ENCODE data around the gene HNRNPA1.
A peak's percentile ranks its signal among the peaks of the same experiment; 100 is the strongest.
"Not testable (repeated sequence)": the region's sequence is repeated elsewhere in the genome, so short reads cannot be mapped to it uniquely, and the experiment has no call there.

The HNRNPA1 gene

DNA sequence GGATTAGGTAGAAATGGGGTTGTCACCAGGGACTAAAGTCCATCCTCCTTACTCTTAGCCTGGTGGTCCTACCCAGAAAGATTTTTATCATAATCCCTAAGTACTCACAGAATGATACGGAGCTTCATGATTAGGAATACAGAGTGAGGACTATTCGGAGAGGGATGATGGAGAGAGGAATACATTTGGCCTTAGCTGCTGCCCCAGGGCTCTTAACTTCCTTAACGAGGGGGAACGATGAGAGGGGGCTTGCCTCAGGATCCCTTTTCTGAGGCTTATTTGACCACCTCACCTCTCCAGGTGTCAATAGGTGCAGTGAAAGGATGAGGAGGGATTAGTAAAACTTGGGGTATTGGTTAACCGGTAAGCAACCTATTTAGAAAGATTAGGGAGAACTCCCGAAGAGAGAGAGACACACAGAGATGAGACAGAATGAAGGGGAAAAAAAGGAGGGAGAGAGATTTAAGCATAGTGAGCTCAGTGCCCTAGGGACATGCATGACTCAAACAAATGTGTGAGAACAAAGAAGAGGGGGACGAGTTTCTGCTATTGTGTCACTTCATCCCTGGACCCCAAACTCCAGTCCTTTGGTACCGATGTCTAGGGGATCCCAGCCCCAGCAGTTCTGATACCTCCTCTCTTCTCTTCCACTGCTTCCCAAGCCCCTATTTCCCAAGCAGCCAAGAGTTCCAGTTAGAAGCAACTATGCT, 19.1 kb downstream of the HNRNPA1 start:
- DNase-seq, result no peak

DNA sequence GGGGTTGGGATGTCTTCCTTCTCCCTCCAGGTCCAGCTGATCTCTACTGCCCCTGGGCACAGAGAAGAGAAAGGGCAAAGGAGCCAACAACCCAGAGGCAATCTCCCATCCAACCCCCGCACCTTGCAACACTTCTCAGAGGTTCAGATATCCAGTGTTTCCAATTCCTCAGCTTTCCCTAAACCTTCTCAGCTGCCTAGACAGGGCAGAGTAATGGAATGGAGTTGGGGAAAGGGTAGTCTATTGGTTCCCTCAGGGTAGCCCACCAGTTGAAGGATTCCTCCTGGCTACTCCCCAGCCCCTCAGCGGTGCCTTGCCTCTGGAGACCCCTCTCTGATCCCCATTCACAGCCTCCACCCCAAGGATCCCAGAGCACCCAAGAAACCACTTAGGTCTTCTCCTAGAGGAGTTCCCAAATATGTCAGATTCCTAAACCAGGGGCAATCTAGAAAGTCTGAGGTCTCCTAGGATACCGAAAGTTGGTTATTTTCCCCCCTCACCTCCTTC, 19.8 kb downstream of the HNRNPA1 start:
- DNase-seq, result no peak

DNA sequence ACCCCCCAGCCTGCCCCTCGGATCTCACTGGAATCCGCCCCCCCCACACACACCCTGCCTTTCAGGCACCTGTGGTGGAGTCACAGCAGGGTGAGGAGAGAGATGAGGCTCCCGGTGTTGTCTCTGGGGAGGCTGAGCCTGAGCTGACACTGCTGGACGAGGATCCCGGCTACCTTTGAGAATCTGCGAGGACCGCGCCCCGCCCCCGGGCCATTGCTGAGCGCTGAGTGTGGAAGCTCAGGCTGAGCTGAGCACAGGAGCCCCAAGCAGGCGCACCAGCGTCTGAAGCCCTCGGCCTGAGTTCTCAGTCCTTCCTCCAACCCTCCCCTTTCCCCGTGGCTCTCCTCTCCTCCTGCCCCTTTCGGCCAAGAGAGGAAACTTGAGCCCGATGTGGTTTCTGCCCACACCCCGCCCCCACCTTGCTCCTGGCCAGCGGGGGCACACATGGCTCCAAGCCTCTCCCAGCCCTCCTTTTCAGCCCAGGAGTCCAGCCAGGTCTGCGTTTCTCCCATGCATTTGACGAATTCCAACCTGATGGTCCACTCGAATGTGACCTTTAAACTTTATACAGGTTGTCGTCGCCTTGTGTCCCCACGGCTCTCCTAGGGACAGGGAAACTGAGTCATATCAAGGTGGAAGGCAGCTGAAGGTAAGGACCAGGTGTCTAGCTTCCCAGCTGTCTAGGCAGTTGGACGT, 20.4 kb downstream of the HNRNPA1 start, which contains the start of gene NFE2:
Gene NFE2 (minus strand): TSS at position 284 of the 696 bp plus-strand sequence. CDS start 5,767 bp downstream, outside the sequence.
- DNase-seq, result peak in 1 of 2 experiments; percentile 23

DNA sequence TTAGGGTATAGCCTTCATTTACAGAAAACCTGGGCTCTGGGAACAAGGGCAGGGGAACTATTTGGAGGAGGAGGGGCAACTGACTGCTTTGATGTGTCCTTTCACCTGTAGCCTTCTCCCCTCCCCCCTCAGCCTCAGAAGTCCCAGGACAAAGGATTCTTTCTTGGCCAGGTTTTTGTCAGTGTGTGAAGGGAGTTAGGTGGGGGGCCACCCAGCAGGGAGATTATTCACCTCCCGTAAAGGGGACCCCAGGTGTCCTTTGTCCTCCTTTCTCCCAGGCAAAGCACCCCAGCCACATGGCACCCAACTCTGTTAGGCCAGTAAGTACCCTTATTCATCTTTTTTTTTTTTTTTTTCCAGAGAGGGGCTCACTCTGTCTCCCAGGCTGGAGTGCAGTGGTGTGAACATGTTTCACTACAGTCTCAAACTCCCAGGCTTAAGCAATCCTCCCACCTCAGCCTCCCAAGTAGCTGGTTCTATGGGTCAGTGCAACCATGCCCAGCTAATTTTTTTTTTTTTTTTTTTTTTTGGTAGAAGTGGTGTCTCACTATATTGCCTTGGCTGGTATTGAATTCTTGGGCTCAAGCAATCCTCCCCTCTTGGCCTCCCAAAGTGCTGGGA, 21.0 kb downstream of the HNRNPA1 start:
- no peak for DNase-seq

DNA sequence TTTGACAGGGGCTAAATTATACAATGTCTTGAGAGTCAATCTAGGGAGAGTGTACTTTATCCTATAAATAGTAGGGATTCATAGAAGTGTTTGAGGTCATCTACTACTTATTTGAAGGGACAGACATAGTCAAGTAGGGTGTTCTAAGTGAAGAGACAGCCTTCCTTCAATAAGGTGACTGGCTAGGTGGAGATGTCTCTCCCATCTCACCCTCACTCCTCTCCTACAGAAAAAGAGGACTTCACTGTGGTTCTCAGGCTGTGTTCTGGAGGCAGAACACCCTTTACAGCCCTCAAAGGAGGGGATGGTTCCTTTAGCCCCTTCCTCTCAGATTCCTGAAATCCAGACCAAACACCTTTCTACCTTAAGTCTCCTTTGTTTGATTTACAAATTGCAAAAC, 23.1 kb downstream of the HNRNPA1 start:
- no peak for DNase-seq

DNA sequence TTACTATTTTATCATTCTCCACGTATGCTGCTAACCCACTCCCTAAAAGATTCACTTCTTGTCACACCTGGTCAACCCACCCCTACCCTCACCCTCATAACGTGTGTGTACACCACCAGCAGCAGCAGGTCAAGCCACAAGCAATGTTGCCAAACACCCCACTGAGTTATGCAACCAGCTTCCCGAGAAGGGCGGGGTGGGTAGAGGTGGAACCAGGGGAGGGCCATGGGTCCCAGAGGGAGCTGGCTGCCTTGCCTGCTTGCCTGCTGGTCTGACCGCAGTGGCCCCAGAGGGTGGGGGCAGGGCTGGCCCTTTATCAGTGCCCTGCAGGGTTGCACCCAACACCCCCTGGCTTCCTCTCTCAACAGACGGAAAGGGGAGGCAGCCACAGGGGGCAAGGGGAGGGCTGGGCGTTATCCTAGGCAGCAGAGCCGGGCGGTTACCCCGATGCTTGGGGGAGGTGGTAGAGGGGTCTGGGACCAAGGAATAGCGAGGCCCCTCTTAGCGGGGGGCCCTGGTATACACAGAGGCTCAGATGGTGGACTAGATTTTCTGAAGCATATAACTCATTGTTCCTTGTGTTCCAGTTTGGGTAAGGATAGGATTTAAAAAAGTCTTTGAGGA, 23.8 kb downstream of the HNRNPA1 start:
- DNase-seq, result no peak

DNA sequence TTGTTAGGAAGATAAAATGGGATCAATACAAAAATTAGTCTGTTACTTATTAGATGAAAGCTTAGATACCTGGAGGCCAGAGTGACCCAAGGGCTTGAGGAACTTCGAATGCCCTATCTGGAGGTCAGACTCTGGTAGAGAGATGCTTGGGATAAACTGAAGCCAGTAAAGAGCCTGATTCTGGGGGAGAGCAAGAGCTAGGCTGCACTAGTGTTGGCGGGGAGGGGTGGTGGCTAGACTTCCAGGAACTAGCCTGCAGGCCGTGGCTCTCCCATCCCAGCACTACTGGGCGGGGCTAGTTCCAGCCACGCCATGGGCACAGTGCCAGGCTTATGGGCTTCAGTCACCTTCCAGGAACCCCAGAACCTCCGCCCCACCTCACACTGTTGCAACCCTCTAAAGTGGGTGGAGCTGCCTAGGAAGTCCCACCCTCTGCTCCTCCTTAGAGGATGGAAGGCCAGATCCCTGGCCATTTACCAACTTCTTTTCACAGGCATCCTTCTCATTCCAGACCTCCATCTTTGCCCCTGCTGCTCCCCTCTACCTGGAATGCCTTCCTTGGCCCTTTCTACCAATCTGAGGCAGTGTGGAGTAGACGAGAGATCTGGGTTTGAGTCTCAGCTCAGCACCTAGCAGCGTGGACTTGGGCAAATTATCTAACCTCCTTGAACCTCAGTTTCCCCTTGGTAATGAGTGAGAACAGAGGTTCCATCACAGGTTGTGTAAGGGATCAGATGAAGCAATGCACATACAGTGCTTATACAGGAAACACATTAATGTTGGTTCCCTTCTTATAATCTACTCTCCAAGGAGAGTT, 26.6 kb downstream of the HNRNPA1 start:
- DNase-seq, result no peak

DNA sequence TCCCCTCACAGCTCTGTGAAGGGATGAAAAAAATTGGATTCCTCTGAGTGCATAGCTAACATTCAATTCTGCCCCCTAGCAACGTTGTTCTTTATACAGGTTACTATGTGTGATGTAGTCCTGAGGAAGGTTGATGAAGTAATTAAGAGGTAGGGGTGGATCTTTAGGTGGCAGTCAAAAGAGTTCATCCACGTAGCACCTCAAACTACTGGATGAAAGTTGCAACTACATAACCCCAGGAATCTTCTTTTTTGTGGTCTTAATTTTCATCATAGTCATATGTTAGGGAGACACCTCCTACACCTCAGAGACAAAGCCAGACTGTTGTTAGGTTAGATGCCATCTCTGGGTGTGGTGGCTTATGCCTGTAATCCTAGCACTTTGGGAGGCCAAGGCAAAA, 30.5 kb downstream of the HNRNPA1 start:
- no peak for DNase-seq

DNA sequence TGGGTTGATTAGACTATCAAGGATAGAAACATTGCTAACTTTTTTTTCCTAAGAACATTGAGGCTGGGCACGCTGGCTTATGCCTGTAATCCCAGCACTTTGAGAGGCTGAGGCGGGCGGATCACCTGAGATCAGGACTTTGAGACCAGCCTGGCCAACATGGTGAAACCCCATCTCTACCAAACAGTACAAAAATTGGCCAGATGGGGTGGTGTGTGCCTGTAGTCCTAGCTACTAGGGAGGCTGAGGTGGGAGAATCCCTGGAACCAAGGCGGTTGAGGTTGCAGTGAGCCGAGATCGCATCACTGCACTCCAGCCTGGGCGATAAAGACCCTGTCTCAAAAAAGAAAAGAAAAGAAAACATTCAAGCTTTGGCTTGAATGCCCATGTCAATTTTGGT, 31.8 kb downstream of the HNRNPA1 start:
- not testable (repeated sequence) for DNase-seq

DNA sequence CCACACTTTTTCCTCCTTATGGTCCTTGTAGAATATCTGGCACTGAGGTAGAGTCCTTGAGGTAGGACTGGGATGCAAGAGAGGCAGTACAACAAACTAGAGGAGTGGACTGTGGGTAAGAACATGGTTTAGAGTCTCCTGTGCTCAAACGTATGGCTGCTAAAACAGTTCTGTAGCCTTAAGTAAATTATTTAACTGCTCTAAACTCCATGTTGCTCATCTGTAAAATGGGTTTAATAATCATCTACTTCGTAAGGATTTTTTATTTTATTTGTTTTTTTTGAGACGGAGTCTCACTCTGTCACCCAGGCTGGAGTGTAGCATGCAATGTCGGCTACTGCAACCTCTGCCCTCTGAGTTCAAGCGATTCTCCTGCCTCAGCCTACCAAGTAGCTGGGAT, 40.8 kb downstream of the HNRNPA1 start:
- DNase-seq, result no peak

DNA sequence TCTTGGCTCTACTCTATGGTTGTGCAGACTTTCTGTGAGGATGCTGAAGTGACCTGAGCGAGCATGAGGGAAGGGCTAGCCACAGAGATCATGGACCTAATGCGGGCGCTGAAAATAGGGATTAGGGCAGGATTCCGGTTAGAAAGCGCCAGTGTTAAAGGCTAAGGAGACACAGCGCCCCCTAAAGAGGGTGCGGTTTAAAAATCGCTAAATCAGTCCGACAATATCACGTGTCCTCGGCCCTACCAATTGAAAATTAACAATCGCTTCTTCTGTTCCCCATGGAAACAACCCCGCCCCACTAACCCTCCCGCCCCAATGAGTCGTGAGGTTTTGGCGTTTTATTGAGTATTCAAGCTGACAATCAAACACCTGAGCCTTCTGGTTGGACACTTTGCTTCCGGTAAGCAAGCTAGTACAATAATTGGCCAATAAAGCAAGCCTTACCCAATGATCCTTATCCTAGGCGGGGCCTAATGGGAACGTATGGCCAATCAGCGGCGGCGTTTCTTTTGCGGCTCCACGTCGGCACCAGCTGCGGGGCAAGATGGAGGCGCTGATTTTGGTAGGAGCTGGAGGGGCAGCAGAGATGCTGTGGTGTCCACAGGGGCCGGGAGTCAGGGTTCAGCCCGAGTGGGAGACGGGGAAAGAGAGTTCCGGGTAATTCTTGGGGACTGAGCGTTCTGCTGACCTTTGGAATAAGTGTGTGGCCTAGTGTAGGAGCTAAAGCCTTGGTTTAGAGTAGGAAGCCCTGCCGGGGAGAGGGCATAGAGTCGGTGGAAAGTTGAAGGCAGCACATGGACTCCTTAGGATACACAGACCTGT, 44.3 kb downstream of the HNRNPA1 start, which contains the start of gene COPZ1:
Gene COPZ1 (plus strand): TSS at position 515 of the 825 bp plus-strand sequence. CDS start 33 bp downstream, at position 548.
- DNase-seq, result peak; percentile 98

DNA sequence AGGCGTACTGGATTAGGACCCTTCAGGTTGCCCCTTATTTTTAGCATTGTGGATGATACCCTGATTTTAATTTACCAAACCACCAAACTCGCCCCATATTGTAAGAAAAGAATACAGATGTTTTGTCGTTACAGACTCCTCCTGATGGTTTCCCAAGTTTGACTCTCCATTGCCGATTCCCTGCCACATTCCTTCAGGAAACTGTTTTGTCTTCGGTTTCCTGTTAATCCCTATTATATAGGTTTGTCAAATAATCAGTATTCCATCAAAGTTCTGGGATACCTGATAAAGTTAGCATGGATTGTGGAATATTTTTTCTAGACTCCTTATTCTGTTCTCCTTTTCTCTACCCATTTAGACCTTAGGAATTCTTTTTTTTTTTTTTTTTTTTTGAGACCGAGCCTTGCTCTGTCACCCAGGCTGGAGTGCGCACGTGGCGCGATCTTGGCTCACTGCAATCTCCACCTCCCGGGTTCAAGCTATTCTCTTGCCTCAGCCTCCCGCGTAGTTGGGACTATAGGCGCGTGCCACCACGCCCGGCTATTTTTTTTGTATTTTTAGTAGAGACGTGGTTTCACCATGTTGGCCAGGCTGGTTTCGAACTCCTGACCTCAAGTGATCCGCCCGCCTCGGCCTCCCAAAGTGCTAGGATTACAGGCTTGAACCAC, 45.0 kb downstream of the HNRNPA1 start:
- not testable (repeated sequence) for DNase-seq

DNA sequence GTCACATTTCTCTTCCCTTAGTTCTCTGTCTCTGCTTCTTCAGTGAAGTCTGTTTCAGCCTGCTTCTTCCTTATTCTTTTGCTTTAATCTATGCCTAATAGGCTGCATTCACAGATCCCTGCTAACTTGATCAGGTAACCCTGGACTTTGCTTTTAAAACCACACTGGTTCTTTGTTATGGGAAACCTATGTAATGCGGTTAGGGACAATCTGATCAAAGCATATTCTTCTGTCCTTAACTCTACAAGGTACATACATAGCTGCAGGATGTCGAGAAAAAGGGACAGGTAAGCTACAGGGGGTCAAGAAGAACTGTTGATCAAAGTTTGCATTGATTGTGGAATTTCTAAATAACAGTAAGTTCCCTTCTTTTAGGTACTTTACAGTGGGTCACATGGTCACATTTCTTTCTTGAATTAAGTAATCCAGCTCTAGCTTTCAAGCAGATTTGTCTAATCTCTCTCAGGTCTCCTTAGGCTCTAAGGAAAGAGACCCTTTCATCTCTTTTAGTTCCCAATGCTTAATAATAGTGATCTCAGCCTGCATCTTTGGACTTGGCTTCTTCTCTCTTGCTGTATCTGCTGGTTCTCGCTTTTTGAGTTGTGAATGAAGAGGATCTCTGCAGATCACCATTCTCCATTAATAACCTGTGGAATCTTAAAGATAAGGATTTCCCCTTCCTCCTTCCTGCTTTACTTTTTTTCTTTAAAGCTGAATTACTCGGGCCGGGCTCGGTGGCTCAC, 48.2 kb downstream of the HNRNPA1 start:
- no peak for DNase-seq

DNA sequence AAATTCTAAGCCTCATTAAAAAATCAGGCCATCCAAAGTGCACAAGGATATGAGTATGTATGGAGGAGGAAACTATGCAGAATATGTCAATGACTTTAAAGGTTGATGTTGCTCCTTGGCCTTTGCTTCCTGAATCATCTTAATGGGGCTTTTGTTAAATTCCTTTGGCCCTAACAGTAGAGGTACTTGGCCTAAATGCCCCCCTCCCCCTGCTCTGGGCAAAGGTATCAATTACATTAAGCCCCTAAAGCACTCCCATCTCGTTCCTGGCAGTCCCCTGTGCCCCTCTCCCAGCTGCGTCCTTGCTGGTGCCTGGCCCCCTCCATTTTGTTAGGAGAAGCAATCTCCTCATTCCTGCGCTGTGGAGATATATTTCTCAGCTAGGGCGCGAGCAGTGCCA, 49.2 kb downstream of the HNRNPA1 start:
- no peak for DNase-seq

DNA sequence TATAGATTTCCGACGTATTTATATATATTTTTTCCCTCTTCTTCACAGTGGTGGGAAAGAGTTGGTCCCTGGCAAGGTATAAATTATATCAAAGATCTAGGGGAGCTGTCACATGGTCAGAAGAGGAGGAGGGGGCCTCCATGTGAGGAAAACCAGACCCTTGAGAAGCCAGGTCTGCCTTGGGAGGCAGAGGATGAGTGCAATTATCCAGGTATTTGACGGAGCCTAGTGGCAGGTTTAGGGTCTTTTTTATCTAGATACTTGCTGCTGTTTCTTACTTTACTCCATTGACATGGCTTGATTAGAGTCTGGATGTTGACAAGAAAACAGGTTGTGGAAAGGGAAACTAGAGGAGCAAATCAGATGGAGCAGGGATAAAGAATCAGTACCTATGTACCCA, 49.9 kb downstream of the HNRNPA1 start:
- no peak for DNase-seq

DNA sequence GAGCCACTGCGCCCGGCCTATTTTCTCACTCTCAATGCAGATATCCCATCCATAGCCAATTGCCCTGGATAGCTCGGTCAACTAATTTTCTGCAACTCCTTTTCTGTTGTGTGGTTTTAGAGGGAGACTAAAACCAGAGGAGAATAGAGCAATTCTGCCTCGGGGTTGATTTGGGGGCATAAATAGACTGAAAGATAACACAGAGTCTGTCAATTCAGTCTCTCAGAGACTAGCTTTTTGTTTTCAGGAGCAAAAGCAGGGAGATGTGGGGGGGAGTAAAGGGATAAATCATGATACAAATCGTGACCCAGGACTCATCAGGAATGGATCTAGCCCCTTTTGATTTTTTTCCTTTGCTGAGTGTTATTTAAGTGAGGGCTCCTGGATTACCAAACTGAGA, 50.9 kb downstream of the HNRNPA1 start:
- no peak for DNase-seq

DNA sequence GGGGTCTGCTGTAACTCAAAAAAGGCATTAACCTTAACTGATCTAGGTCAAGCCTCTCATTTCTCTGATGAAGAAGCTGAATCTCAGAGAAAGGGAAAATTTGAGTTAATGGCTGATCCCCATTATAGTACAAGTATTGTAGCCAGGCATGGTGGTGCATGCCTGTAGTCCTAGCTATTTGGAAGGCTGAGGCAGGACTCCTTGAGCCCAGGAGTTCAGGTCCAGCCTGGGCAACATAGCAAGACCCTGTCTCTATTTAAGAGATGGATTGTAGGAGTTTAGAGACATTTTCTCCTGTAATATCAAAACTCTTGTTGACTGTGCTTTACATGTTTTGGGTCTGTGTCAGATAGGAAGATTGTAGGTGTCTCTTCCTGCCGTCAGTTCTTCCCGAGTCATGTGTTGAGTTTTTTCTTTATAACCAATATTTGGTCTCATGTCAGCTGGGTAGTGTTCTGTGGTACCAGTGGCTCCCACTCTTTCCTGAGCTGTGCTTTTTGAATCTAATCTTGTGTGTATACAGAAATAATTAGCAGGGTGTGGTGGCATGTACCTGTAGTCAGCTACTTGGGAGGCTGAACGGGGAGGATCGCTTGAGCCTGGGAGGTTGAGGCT, 53.0 kb downstream of the HNRNPA1 start:
- DNase-seq, result no peak
